Ovary (tissue), 9 donors: ENCODE results near the gene AK1. TPM values are rescaled to one million over a fixed set of nuclear protein-coding genes. Genes with fewer than 3 reads are reported as not detected.
"Not testable (repeated sequence)": the region's sequence is repeated elsewhere in the genome, so short reads cannot be mapped to it uniquely, and the experiment has no call there.

Source experiments
- DNase-seq, 5 donors: peaks; one replicate each; pipeline ENCODE4 v3.0.0-alpha.2; 2019 to 2020
- H3K27ac ChIP-seq, 2 donors: fragments of 200-600 bp; one replicate each; pipeline versions ENCODE4 v1.5.1 to v1.8.0; 2019 to 2022
- H3K27me3 ChIP-seq: fragments of 200-600 bp; one replicate; pipeline ENCODE4 v1.8.0; 2022
- H3K36me3 ChIP-seq: fragments of 200-600 bp; sonication (generic); one replicate; pipeline ENCODE4 v1.5.1; 2019
- H3K4me1 ChIP-seq: one replicate; pipeline ENCODE4 v1.8.1; 2013; ENCODE audit warnings: mild to moderate bottlenecking, moderate library complexity; ENCODE audit not compliant: insufficient read depth
- H3K4me3 ChIP-seq: fragments of 200-600 bp; sonication (generic); one replicate; pipeline ENCODE4 v1.5.1; 2017
- H3K9me3 ChIP-seq, 2 donors: fragments of 200-600 bp in 1 of 2; sonication (generic) in 1 of 2; one replicate each; pipeline versions ENCODE4 v1.5.1 to v1.8.1; 2013 to 2019; ENCODE audit warnings: mild to moderate bottlenecking in 1 of 2, moderate library complexity in 1 of 2
- CTCF ChIP-seq, 3 donors: fragments of 450-650 bp in 2 of 3; fragments of 200-600 bp in 1 of 3; IDR thresholded peaks; one replicate each; pipeline versions ENCODE4 v1.5.1 to v1.8.0; 2016 to 2022; ENCODE audit warnings: antibody characterized with exemption in 3 of 3, mild to moderate bottlenecking in 1 of 3
- EP300 ChIP-seq: sonication (generic); formaldehyde crosslinking; IDR thresholded peaks from one replicate; pipeline ENCODE4 v1.6.1; 2017; ENCODE audit warnings: antibody characterized with exemption
- POLR2A ChIP-seq: fragments of 450-650 bp; IDR thresholded peaks from one replicate; pipeline ENCODE4 v1.6.1; 2017; ENCODE audit warnings: antibody characterized with exemption, mild to moderate bottlenecking, moderate library complexity
- WGBS, 3 donors: extraction: QIAGEN DNeasy Blood & Tissue Kit in 1 of 3; methylation state at CpG; one replicate each; pipeline versions ENCODE4 v1.1.5 to v1.1.7; 2013 to 2017; 5-methylcytosine and 5-hydroxymethylcytosine counted together
- intact Hi-C, 4 donors: fragments of 100-400 bp; cut with DNase I; formaldehyde crosslinking; loops; one replicate each; pipeline versions ENCODE4 v1.11.0 to v1.15.1; 2022 to 2023
- polyA plus RNA-seq, 2 donors: library from polyadenylated mRNA; stranded (reverse); fragments of 200-250 nt in 1 of 2; fragments of 350-450 nt in 1 of 2; fragmentation: Illumina TruSeq in 1 of 2; extraction: RNeasy Lipid Tissue Mini Kit (QIAGEN cat#74804) in 1 of 2; gene quantifications; one replicate each; pipeline ENCODE4 v1.2.3, GENCODE V29; 2013 to 2014
- total RNA-seq, 7 donors: library from RNA; depleted of rRNA in 2 of 7; stranded (reverse); fragments of >200 nt in 2 of 7; fragmentation: NEBNext Ultra II Directional in 3 of 7; extraction: Animal tissue kit (Norgen Biotek cat#: 25700) in 3 of 7; gene quantifications; one replicate each; pipeline versions ENCODE4 v1.1.0 to v1.2.4, GENCODE V29; 2016 to 2023
- donor health status: DM: no; HTN: no; CAD: no; lungs with moderate emphysema.
- donor health status: DM: no; HTN: no; CAD: no.
- donor health status: Bipolar disorder and iron deficiency.
- donor health status: DM: yes; HTN: yes; CAD: no.
- donor health status: DM: no; HTN: no; CAD: no.
- donor health status: DM: yes; HTN: yes; CAD: no.

Gene AK1
- total and polyA plus RNA-seq, 9 donors, result 30.9 to 174 (median 119) TPM

DNA sequence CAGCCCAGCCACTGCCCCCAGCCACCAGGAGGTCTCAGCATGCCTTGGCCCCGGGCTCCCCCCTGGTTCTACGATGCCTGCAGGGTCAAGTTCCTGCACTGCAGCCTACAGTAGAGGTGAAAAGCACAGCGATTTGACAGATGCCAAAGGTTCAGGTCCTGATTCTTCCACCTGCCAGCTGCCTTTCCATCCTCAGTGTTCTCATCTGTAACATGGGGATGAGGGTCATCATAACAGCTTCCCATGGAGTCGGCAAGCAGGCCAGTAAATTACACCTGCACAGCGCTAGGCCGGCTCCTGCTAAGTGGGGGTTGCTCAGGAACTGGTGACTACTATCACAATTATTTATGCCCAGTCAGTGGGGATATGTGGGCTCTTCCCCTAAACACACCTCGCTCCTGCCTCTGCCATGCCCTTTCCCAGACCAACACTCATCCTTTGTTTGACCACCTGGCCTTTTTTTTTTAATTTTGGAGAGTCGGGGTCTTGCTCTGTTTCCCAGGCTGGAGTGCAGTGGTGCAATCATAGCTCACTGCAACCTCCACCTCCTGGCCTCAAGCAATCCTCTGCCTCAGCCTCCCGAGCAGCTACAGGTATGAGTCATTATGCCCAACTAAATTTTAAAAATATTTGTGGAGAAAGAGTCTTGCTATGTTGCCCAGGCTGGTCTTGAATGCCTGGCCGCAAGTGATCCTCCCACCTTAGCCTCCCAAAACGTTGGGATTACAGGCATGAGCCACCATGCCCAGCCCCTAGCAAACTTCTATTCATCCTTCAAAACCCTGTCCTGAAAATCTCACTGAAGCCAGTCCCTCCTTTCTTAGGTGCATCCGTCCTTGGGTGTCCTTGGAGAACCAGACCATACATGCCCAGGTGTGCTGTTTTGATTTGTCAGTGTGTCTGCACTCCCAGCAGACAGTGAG is 29.4 kb downstream of the AK1 start:
- WGBS, 3 donors, result 74 to 85% (median 76%) methylated on average over 12 of the region's 12 CpGs
- no peak for DNase-seq
- Histone ChIP-seq H3K27me3 (no peaks in the 10 kb centered on the region), H3K9me3 (no peaks in the 10 kb centered on the region), H3K36me3 (no peaks in the 10 kb centered on the region), H3K4me3 (no peak overlapping the region), H3K4me1 (peaks cover 42% of the 10 kb centered on the region), H3K27ac (peak overlapping the region; percentile 18 to 87)
- intact Hi-C loops, result no loop called here
- TF ChIP-seq CTCF (IDR thresholded peaks at IDR 0.05) (no peak), POLR2A (no peak), EP300 (no peak)

GRCh38 chr9:127847178-127847510 is 30.3 kb downstream of the AK1 start:
- intact Hi-C loops, result no loop called here
- peak overlapping the region; percentile 87 for H3K27ac ChIP-seq
- no peaks in the 10 kb centered on the region for H3K36me3 ChIP-seq
- H3K4me1 ChIP-seq, result peaks cover 41% of the 10 kb centered on the region
- H3K4me3 ChIP-seq, result no peak overlapping the region
- H3K9me3 ChIP-seq, result no peaks in the 10 kb centered on the region
- no peaks in the 10 kb centered on the region for H3K27me3 ChIP-seq
- 18 to 35% (median 23%) methylated on average over 6 of the region's 6 CpGs for WGBS, 3 donors
- TF ChIP-seq POLR2A (no peak), CTCF (IDR thresholded peaks at IDR 0.05) (no peak), EP300 (no peak)
- peak in 2 of 5 donors; percentile 46 to 48 for DNase-seq

- 21 to 38% (median 24%) methylated on average over 18 of the region's 18 CpGs for WGBS, 3 donors
- Histone ChIP-seq H3K9me3 (no peaks in the 10 kb centered on the region), H3K27me3 (no peaks in the 10 kb centered on the region), H3K4me3 (peak overlapping the region; percentile 15), H3K36me3 (no peaks in the 10 kb centered on the region), H3K27ac (peak overlapping the region; percentile 87), H3K4me1 (peaks cover 39% of the 10 kb centered on the region)
- DNase-seq, result peak in 4 of 5 donors; percentile 44 to 65 (median 55)
- intact Hi-C loops, result no loop called here
- TF ChIP-seq EP300 (no peak), CTCF (IDR thresholded peaks at IDR 0.05) (no peak), POLR2A (no peak)
Measured at GRCh38 chr9:127846443-127847177, 30.9 kb downstream of the AK1 start.

- 91 to 97% (median 95%) methylated on average over 4 of the region's 4 CpGs for WGBS, 3 donors
- H3K36me3 ChIP-seq, H3K4me3 ChIP-seq, intact Hi-C loops, H3K9me3 ChIP-seq, H3K27me3 ChIP-seq, DNase-seq: not testable (repeated sequence)
- peak overlapping the region; percentile 87 for H3K27ac ChIP-seq
- H3K4me1 ChIP-seq, result peaks cover 41% of the 10 kb centered on the region
Measured at GRCh38 chr9:127845619-127846018, 31.9 kb downstream of the AK1 start.
